Lower lobe of right lung (tissue), 2 donors: ENCODE data around the gene CPA2. TPM values are rescaled to one million over a fixed set of nuclear protein-coding genes. Genes with fewer than 3 reads are reported as not detected.

Experiments used
- ATAC-seq, 2 donors: fragments of 200-7000 bp; cut with Tn5 transposase; one replicate each; pipeline ENCODE4 v1.9.1; 2020 to 2022; ENCODE audit warnings: mild to moderate bottlenecking in 2 of 2, moderate library complexity in 2 of 2
- DNase-seq: peaks from one replicate; pipeline ENCODE4 v3.0.0-alpha.2; 2020
- H3K27ac ChIP-seq: fragments of 200-600 bp; one replicate; pipeline ENCODE4 v1.8.0; 2022
- H3K27me3 ChIP-seq: fragments of 200-600 bp; one replicate; pipeline ENCODE4 v1.8.0; 2022; ENCODE audit warnings: low read depth
- H3K36me3 ChIP-seq: fragments of 200-600 bp; one replicate; pipeline ENCODE4 v1.8.0; 2022; ENCODE audit warnings: mild to moderate bottlenecking
- H3K4me1 ChIP-seq: fragments of 200-600 bp; one replicate; pipeline ENCODE4 v1.8.0; 2022
- H3K4me3 ChIP-seq: fragments of 200-600 bp; one replicate; pipeline ENCODE4 v1.8.0; 2022; ENCODE audit warnings: mild to moderate bottlenecking
- H3K9me3 ChIP-seq: fragments of 200-600 bp; one replicate; pipeline ENCODE4 v1.8.0; 2022
- CTCF ChIP-seq: fragments of 200-600 bp; IDR thresholded peaks from one replicate; pipeline ENCODE4 v1.8.0; 2022; ENCODE audit warnings: antibody characterized with exemption, mild to moderate bottlenecking
- intact Hi-C: fragments of 100-400 bp; cut with DNase I; formaldehyde crosslinking; loops from one replicate; pipeline ENCODE4 v1.11.0; 2022
- total RNA-seq: library from RNA; stranded (reverse); fragmentation: NEBNext Ultra II Directional; extraction: Animal tissue kit (Norgen Biotek cat#: 25700); gene quantifications from one replicate; pipeline ENCODE4 v1.2.1, GENCODE V29; 2021
- donor health status: DM: no; HTN: yes; CAD: no; lungs with severe emphysema.

The CPA2 gene
- total RNA-seq, 1 donor from 2014 or later: not detected

DNA sequence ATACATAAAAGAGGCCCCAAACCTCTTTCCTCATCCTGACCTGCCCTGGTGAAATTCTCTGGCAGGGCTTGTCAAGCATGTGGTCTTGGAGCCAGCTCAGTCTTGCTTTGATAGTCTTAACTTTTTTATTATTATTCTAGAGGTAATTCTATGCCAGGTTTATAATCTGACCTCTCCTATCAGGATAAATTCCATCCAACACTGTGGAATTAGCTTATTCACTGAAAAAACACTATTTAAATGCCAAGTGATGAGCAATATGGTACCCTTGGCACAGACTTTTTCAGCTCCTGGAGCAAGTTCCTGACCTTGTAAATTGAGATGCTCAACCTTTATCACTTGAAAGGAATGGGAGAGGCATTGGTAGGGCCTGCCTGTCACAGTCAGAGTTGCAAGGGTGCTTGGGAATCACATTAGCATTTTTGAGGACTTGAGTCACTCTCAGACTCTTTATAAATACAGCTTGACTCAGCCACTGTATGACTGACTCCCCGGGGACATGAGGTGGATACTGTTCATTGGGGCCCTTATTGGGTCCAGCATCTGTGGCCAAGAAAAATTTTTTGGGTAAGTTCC, 26.1 kb downstream of the CPA2 start, which contains the start of gene CPA4:
Gene CPA4 (plus strand): TSS at position 480 of the 576 bp plus-strand sequence. CDS start 20 bp downstream, at position 500.
- intact Hi-C loops: no loop called here
- Histone ChIP-seq H3K4me1 (no peaks in the 10 kb centered on the region), H3K27ac (no peak within 1 kb of the TSS), H3K4me3 (no peak within 1 kb of the TSS), H3K27me3 (no peaks in the 10 kb centered on the region), H3K9me3 (no peaks in the 10 kb centered on the region), H3K36me3 (no peaks in the 10 kb centered on the region)
- DNase-seq (no peak), ATAC-seq (no peak)
- TF ChIP-seq CTCF: no peak

DNA sequence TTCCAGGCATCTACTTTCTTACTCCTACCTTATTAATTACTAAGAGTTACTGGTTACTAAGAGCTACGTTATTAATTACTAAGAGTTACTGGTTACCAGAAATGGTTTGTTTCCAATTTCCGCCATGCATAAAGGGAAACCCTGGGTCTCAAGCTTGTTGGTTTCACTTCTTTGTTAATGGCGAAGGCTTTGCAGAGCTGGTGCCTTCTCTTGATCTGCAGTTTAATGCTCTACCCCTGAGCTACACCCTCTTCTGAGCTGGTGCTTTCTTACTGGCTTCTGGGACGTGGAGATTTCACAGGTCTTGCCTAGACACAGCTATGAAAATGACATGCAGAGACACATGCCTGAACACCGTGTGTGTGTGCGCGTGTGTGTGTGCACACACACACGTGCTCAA, 26.9 kb downstream of the CPA2 start:
- Histone ChIP-seq H3K27me3 (no peaks in the 10 kb centered on the region), H3K27ac (no peak overlapping the region), H3K9me3 (no peaks in the 10 kb centered on the region), H3K4me1 (no peaks in the 10 kb centered on the region), H3K4me3 (no peak overlapping the region), H3K36me3 (no peaks in the 10 kb centered on the region)
- TF ChIP-seq CTCF: no peak
- intact Hi-C loops: no loop called here
- no peak for DNase-seq
- ATAC-seq: no peak

GRCh38 chr7:130294314-130294713, 27.7 kb downstream of the CPA2 start:
- Histone ChIP-seq H3K4me3 (no peak overlapping the region), H3K27me3 (no peaks in the 10 kb centered on the region), H3K9me3 (no peaks in the 10 kb centered on the region), H3K27ac (no peak overlapping the region), H3K36me3 (no peaks in the 10 kb centered on the region), H3K4me1 (no peaks in the 10 kb centered on the region)
- TF ChIP-seq CTCF: no peak
- no peak for ATAC-seq
- DNase-seq: no peak
- intact Hi-C loops: no loop called here

DNA sequence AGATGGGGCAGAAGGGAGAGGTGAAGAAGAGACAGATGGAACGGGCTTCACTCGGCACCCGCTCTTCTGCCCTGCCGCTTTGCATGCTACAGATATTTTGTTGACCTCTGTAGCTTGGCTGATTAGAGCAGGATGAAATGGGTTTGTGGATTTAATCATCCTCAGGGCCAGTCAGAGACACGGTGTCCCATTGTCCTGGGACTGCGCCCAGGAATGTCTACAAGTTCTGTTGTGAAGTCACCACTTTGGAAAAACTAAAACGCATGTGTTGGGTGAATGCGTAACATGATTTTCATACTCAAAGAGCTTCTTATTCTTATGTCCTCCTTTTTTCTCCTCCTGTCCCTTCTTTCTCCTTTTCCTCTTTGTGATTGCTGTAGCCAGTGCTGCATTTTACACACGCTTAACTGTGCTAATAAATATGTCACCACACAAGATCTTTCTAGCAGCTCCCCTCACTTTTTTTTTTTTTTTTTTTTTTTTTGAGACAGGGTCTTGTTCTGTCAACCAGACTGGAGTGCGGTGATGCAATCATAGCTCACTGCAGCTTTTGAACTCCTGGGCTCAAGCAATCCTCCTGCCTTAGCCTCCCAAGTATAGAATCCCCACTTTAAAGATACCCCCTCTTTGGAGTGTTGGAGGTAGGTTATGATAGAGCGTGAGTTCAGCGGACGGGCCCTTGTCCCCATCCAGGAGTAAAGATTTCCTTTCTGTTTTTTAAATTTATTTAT, 29.7 kb downstream of the CPA2 start:
- intact Hi-C loops: no loop called here
- H3K4me1 ChIP-seq: no peaks in the 10 kb centered on the region
- no peak overlapping the region for H3K27ac ChIP-seq
- no peak for TF ChIP-seq CTCF
- ATAC-seq: no peak
- H3K4me3 ChIP-seq: no peak overlapping the region
- H3K27me3 ChIP-seq: no peaks in the 10 kb centered on the region
- DNase-seq: no peak
- no peaks in the 10 kb centered on the region for H3K9me3 ChIP-seq
- no peaks in the 10 kb centered on the region for H3K36me3 ChIP-seq

GRCh38 chr7:130297628-130298543, 31.2 kb downstream of the CPA2 start:
- Histone ChIP-seq H3K4me1 (no peaks in the 10 kb centered on the region), H3K36me3 (no peaks in the 10 kb centered on the region), H3K4me3 (no peak overlapping the region), H3K27ac (no peak overlapping the region), H3K9me3 (no peaks in the 10 kb centered on the region), H3K27me3 (no peaks in the 10 kb centered on the region)
- no peak for TF ChIP-seq CTCF
- intact Hi-C loops: no loop called here
- no peak for DNase-seq
- no peak for ATAC-seq
